HG02970 (cell line): Measurements from ENCODE around the gene SMIM31.
A peak's percentile ranks its signal among the peaks of the same experiment; 100 is the strongest.

Experiments
- ATAC-seq: cut with Tn5 transposase; IDR thresholded peaks from one replicate; pipeline ENCODE4 v1.9.1; 2021; ENCODE audit warnings: mild to moderate bottlenecking, moderate library complexity, moderate number of reproducible peaks; ENCODE audit not compliant: unreplicated experiment, low FRiP score

The SMIM31 gene

DNA sequence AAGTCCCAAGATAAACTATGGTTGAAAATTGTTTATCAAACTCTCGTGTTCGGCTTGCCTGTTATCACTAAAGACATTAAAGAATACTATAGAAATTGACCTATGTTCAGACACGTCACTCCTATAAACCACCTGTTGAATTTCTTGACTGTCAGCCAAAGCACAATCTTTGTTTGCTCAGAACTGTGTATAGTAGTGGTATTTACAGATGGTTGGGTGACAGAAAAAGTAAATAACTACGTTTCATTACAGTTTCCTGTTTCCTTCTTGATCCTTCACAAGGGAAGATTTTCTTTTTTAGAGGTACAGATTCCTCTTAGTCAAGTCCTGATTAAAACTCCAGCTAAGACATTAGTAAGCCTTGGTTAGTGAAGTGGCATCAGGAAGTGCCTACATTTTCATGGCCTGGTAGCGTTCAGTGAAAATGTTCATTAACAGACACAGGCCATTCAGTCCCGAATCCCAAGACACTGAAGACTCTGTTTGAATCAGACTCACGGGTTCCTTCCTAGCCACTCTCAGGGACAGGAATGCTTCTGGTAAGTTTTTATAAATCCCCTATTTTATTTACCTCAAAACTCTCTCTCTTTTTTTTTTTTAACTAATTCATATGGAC lies at the start of gene SMIM31:
Gene SMIM31 (plus strand): TSS at position 259 of the 616 bp plus-strand sequence. CDS start 16,313 bp downstream, outside the sequence.
- no peak for ATAC-seq

DNA sequence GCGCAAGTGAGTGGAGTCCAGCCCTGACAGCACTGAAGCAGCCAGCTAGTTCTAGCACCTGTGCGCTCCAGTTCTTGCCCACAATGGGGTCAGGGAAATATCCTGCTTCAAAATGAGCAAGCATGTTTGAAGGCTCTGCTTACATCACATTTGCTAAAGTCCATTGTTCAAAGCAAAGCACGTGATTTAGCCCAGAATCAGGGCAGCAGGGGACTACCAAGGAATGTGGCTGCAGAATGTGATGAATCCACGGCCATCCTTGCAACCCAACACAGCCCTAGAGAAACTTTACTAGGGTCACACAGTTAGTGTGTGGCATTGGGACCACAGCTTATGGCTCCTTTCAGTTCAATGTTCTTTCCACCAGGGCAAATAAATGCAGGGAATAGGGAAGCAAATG lies 47.3 kb upstream of the SMIM31 start:
- ATAC-seq, result no peak

DNA sequence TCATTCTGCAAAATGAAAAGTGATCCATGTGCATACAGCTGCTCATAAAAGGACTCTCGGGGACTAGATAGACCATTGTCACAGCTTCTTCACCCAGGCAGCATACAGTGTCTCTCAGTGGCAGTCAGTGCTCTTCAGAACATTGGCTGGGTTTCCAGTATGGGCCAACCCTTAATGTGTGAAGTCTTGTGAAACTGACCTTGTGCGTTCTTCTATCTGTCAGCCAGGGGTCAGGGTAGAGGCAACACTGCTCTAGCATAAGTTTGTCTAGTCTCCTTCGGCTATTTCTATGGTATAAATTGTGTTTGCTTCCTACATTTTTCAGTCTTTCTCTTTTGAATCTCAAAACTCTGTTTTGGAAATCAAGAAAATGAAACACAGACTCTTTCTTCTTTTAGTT lies 37.0 kb upstream of the SMIM31 start:
- no peak for ATAC-seq

DNA sequence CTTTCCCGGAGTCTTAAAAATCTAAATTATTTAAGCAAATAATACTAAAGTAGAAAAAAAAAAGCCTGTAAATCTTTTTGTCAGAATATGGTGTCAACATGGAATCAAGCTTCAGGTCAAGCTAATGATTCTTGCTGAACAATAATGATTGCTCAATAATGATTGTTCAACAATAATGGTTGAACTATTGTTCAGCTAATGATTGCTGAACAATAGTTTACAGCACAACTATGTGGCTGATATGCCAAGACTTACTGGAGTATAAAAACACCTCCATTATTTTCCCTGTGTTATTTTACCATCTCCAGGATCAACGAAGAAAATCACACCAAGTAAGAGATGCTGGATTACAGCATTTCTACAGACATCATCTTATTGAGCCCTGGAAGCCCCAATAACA lies 35.1 kb upstream of the SMIM31 start:
- ATAC-seq, result no peak

DNA sequence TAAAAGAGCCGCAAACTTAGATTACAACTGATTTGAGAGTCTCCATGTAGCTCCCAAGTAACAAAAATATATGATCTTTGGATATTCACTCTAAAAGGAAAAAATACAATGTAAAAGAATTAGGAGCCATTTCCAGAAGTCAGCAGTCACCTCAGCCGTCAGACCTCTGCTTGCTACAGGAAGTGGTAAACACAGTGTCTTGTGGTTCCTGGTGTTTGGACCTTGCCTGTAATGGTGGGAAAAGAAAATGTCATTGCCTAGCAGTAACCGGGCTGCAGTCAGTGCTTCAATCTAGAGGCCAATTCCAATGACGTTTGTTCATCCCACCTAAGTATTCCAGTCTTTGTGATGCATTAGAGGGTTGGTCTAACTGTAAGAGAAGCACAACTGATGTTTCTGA lies 28.9 kb upstream of the SMIM31 start:
- ATAC-seq, result no peak

DNA sequence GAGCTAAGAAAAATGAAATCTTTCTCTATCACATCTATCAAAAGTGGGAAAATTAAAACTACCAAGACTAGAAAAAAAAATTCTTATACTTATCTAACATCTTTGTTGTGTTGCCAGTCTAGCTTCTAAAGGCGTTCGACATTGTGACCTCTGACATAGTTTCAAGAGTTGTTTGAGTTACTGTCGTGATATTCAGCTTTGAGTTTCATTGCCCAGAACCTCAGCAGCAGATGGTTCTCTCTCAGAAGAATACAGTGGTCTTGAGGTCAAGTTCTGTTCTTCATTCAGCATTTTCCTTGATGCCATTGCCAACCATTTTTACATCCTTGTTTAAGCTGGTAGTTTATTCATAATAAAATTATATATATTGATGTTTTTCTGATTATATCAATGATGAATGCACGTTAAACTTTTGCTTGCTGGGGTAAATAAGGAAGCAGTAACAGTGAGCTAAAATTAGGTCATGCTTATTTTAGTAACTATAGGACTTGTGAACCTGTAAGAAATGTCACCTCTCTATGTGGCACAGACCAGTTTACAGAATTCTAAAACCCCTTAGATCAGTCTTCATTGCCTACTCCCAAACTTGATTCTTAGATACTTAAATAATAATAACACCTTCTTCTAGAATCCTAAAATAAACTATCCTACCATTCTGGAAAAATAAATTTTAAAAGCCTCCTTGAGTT lies 23.1 kb upstream of the SMIM31 start:
- ATAC-seq, result no peak

DNA sequence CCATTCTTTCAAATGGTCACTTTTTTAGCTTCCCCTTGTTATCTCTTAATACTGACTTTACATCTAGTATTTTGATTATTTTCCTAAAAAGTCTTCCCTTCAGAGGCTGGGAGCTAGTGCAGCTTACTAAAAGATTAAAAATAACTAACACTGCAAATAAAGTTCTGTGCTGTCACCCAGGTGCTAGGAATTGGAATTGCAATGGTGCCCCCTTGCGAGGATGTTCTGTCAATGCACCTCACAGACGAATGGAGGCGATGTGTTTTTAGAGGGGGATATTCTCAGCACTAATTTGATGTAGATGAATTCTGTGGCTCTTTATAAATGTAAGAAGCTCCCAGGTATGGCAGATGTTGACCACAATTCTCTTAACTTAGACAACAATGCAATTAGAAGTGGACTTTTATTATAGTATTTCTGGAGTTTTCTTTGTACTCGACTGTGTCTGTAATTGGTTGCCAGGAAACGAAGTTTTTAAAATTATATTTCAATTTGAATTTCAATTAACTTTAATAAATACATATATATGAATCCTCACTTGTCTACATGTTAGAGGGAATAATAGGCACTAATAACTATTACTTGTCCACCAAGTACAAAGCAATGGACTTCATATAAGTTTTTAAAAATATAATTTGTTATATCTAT lies 22.0 kb upstream of the SMIM31 start:
- ATAC-seq, result peak; percentile 71

DNA sequence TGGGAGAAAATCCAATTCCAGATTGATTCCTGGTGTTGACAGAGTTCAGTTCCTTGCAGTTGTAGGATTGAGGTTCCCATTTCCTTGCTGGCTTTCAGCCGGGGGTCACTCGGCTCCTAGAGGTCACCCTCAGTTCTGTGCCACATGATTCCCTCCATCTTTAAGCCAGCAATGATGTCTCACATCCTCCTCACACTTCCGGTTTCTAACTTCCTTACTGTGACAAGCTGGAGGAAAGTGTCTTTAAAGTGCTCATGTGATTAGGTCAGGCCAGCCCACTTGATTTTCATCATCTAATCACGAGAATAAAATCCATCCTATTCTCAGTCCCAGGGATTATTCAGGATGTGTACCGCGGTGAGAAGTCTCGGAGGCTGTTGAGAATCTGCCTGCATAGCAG lies 19.4 kb upstream of the SMIM31 start:
- no peak for ATAC-seq

DNA sequence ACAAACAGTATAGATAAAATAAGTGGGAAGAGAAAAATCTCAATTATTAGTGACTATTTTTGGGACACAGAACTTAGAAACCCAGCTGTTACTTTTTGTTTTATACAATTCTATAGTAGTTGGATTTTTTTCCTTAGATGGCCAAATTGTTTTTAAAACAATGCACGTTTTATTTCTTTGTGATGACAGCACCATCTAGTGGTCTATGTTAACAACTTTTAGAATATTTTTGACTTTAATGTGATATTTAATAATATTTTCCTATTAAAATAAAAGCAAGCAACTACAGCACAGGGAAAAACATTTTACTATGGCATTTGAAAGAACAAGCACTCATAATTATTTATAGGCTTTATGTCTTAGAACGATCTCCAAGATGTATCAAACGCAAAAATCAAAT lies 5.6 kb upstream of the SMIM31 start:
- no peak for ATAC-seq

DNA sequence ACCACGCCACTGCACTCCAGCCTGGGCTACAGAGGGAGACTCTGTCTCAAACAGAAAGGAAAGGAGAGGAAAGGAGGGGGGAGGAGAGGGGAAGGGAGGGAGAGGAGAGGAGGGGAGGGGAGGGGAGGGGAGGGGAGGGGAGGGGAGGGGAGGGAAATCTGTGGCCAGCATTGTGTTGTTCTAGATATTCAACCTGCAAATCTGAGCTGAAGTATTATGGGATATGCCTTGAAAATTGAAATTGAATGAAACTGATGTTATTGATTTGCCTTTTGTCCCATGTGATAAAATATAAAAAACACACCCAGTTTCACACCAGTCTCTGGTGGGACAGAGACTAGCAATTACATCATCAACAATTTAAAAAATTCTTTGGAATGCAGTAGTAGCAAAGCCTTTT lies 1.5 kb downstream of the SMIM31 start:
- ATAC-seq, result no peak

DNA sequence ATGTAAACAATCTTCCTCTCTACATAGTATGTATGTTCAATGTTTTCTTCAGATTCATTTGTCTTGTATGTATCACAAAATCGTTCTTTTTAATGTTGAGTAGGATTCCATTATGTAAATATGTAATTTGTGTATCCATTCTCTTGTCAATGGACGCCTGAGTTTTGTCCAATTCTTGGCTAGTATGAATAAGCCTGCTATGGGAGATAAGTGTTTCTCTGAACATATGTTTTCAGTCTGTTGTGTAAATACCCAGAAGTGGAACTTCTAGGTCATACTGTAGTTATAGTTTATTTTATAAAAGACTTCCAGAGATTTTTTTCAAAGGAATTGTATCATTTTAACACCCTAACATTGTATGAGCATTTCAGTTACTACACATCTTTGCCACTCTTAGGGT lies 2.8 kb downstream of the SMIM31 start:
- ATAC-seq, result no peak

DNA sequence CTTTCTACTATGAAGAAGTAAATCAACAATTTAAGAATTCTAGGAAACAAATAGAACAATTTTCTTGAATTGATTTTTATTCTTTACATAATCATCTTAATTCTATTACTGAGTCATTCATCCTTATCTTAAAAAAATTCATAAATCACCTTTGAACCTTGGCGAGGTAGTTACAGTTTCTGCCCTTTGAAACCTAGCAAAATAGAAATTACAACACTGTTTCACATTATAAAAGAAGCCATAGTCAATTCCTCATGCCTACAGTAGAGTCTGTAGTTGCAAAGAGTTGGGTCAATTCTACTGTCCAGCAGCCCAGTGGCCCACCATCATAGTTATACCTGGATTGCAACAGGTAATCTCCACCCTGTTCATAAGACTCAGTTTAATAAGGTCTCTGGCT lies 7.3 kb downstream of the SMIM31 start:
- no peak for ATAC-seq

DNA sequence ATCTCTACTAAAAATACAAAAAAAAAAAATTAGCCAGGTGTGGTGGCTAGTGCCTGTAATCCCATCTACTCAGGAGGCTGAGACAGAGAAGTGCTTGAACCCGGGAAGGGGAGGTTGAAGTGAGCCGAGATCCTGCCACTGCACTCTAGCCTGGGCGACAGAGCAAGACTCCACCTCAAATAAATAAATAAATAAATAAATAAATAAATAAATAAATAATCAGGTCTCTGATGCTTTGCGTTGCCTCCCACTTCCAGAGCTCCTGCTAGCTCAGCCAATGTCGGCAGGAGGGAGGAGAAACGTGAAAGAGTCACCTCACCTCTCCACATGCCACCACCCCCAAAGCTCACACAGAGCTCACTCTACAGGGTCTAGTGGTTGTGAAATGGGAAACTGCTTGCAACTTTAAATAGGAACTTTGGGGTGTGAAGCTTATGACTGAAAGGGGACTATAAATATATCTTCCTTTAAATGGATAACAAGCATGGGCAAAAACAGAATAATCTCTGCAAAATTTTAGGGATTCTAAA lies 7.9 kb downstream of the SMIM31 start:
- ATAC-seq, result no peak

DNA sequence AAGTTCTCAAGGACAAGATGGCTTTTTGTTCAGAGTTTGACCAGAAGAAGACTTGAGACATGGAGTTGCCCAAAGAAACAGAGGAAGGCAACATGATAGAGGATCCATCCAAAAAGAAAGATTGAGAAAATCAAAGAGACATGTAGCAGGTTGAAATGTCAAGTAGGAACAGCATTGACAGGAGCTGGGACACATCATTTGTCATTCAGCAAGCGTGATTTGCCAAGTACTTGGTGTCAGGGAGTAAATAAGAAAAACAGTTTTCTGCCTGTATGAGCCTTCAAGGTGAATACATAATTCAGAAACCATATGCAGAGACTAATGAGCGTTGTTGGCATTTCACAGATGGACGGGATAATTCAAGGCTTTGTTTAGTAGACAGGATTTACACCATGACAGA lies 11.2 kb downstream of the SMIM31 start:
- no peak for ATAC-seq

DNA sequence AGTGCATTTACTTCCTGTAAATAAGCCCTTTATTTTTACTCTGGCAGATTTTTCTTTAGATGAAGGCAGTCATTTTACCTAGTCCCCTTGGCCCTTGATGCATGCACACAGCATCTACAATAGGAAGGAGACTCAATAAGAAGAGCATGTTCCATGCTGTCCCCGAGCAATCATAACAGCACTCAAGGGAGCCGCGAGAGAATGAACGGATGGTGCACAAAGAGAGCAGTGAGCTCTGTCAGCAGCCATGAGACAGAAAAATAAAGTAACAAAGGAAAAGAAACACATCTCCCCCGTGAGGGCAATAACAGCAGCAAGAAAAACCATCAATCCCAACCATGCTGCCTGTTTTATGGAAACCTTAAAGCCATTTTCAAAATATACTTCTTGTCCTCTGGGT lies 11.9 kb downstream of the SMIM31 start:
- ATAC-seq, result no peak

DNA sequence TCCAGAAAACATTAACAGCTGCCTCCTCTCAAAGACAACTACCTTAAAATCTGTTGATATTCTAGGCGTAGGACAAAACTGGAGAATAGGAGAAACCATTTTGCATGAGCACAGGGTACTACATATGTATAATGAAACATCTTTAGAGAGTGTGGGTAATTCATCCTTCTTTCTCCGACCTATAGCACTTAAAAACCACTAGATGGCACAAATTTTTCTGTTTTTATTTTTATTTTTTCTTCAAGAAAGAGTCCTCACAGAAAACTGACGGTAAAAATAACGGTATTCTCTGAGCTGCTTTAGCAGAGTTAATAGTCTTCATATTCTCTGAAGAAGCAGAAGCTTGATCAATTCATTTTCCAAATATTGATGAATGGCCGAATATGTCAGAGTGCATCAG lies 14.6 kb downstream of the SMIM31 start:
- no peak for ATAC-seq

DNA sequence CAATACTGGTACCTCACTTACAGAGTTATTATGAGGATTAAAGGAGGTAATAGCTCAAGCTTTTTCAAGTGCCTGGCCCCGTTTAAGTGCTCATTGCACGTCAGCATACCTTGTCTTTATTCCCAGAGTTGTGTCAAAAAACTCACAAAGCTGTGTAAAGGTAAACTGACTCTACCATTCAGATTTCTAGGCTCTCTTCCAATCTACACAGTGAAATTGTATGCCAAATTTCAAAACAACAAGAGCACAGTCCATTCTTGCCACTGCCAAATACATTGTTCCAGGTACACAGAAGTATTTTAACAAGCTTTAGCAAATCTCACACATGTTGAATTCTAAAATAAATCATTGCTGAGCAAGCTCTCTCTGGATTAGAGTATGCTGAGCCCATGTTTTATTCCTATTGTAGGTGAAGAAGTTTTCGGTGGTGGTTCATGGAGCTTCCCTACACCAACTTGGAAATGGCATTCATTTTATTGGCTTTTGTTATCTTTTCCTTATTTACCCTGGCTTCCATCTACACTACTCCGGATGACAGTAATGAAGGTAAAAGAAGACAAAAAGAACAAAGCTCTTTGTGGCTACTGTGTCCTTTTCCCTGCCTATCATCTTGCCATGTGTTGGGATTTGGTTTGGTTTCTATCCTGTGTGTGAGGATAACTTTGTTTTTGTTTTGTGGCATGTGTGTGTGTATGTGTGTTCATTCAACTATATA lies 16.2 kb downstream of the SMIM31 start:
- ATAC-seq, result no peak

DNA sequence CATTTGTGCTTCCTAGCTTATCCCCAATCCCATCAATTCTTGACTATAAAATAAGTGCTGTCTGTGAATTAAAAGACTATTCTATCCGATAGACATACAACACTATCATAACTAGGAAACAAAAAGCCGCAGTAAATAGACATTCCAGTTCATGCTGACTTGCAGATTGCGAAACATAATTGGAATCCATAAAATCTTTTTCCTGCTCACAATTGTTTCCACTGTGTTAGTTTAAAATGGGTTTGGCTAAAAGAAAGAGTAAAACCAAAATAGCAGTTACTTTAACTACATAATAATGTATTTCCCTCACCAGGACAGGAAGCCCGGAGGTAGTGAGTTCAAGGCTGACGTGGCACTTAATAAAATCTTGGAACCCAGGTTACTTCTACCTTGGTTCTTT lies 17.2 kb downstream of the SMIM31 start:
- ATAC-seq, result no peak

DNA sequence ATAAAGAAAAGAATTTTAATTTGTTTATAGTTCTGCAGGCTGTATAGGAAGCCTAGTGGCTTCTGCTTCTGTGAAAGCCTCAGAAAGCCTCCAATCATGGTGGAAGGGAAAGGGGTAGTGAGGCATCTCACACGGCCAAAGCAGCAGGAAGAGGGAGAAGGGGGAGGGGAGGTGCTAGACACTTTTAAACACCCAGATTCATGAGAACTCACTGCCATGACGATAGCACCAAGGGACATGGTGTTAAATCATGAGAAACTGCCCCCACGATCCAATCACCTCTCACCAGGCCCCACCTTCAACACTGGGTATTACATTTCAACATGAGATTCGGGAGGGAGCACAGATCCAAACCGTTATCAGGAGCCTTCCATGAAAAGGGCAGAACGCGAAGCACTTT lies 18.1 kb downstream of the SMIM31 start:
- no peak for ATAC-seq

DNA sequence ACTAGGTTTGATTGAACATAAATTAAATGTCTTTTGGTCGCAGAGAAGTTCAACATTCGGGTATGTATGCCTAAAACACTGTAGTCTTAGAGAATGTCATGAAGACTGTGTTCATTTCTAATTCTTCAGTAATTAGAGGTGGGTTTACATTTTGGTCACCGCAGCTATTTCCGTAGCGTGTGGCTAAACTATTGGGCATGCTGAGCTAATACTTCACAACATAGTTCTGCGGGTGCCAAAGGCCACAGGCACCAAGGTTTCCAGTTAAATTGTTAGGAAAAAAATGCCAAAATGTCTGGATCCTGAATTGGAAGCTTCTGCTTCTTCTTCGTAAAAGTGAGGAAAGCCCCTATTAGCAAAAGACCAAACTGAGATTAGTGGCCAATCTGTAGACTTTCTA lies 25.1 kb downstream of the SMIM31 start:
- ATAC-seq, result no peak

DNA sequence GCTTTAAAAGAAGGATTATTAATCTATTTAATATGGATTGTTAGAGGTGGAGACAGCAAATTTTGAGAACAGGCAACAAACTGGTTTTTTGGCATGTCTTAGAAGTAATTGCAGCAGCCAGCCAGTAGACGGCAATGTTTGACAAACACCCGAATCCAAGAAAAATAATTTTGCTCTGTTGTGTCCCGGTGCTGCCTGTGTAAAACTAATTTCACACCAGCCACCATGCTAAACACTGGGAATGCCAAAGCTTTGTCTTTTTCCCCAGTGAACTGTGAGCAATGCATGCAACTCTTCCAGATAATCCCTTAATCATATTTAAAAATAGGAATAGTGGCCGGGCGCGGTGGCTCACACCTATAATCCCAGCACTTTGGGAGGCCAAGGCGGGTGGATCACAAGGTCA lies 25.9 kb downstream of the SMIM31 start:
- no peak for ATAC-seq
